MCF 10A (cell line): ENCODE results near the gene SOX6. TPM values are rescaled to one million over a fixed set of nuclear protein-coding genes. Genes with fewer than 3 reads are reported as not detected.

Source experiments
- BruUV-seq: library from RNA; stranded (reverse); fragments of 400-500 nt; replicated peaks from 2 replicates; lab custom pipeline; 2021; lab: Mats Ljungman, UMichigan
- CTCF ChIA-PET: fragments of 300-600 bp; sonication (Branson Sonifier 250); formaldehyde crosslinking; extraction: SDS; loops from one replicate; lab custom pipeline; 2021; ENCODE audit warnings: antibody characterized with exemption, inconsistent platforms; lab: Yijun Ruan, JAX
- POLR2A ChIA-PET: fragments of 300-600, 350-650 bp; sonication (Branson Sonifier 250); formaldehyde crosslinking; extraction: SDS; loops from one replicate; lab custom pipeline; 2020; ENCODE audit warnings: antibody characterized with exemption, inconsistent platforms; lab: Yijun Ruan, JAX
- DNase-seq: peaks from one replicate; pipeline ENCODE4 v3.0.0-alpha.2; 2018; ENCODE audit not compliant: unreplicated experiment
- H3K27ac Mint-ChIP-seq: one replicate; pipeline ENCODE4 v1.8.0; 2022; ENCODE audit warnings: mild to moderate bottlenecking, low read depth, mixed read lengths; ENCODE audit not compliant: unreplicated experiment
- H3K27me3 Mint-ChIP-seq: one replicate; pipeline ENCODE4 v1.8.0; 2022; ENCODE audit warnings: mixed read lengths; ENCODE audit not compliant: insufficient read depth, unreplicated experiment
- H3K36me3 Mint-ChIP-seq: one replicate; pipeline ENCODE4 v1.8.0; 2022; ENCODE audit warnings: mild to moderate bottlenecking, moderate library complexity, mixed read lengths; ENCODE audit not compliant: insufficient read depth, unreplicated experiment
- H3K4me1 Mint-ChIP-seq: one replicate; pipeline ENCODE4 v1.8.0; 2022; ENCODE audit warnings: mixed read lengths; ENCODE audit not compliant: insufficient read depth, unreplicated experiment
- H3K4me3 Mint-ChIP-seq: one replicate; pipeline ENCODE4 v1.8.0; 2022; ENCODE audit warnings: mild to moderate bottlenecking, moderate library complexity, mixed read lengths; ENCODE audit not compliant: unreplicated experiment
- H3K9me3 Mint-ChIP-seq: one replicate; pipeline ENCODE4 v1.8.0; 2022; ENCODE audit warnings: mixed read lengths; ENCODE audit not compliant: unreplicated experiment
- intact Hi-C: fragments of 100-400 bp; cut with micrococcal nuclease; formaldehyde crosslinking; loops from 2 replicates; pipeline ENCODE4 v1.14.1; 2022
- total RNA-seq: library from RNA; stranded (reverse); gene quantifications from 2 replicates; pipeline ENCODE4 v1.2.3, GENCODE V29; 2022
- TF ChIP-seq, protein P1 (sequence below): fragments of 200-600 bp; IDR thresholded peaks from one replicate; pipeline ENCODE4 v1.8.0; 2022; ENCODE audit warnings: antibody characterized with exemption, mild to moderate bottlenecking; ENCODE audit not compliant: unreplicated experiment

Gene SOX6
- total RNA-seq, 1 experiment from 2014 or later: 6.4 TPM

DNA sequence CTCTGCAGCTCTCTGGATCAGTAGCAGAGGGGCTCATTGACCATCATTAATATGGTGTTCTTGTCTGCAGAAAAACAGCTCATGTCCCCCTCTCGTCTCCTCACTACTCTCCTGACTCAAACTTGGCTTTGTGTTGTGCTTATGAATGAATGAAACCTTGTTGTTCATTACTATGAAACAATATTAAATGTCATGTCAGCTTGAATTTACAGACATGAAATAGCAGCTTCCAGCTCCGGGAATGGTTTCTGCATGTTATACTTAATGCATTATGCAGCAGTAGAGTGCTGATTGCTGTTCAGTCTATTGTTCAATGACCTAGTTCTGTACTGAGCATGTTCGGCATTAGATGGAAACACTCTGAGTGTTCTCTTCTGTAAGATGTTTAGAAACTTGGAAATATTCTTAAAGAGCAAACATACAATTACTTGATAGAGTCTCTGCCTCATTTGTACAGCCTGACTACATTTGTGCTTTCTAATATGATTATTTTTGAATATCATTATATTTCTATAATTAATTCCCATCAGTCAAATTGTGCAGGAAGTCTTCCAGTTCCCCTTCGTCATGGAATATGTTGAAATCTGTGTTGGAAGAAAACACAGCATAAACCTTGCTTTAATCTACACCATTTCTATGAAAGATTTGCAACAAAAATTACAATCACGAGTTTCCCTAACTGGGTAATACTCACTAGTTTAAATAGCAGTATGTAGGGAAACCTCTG is 340.4 kb downstream of the SOX6 start:
- Mint-ChIP-seq H3K4me1 (no peaks in the 10 kb centered on the region), H3K9me3 (no peaks in the 10 kb centered on the region), H3K36me3 (no peaks in the 10 kb centered on the region), H3K27me3 (no peaks in the 10 kb centered on the region), H3K4me3 (no peak overlapping the region), H3K27ac (no peak overlapping the region)
- no TSS peak for BruUV-seq
- CTCF ChIA-PET: no interaction called here
- POLR2A ChIA-PET: interaction anchor here (1.0 kb wide), 1 partner anchor 13 kb away, joined by 4 read pairs; no protein-coding TSS in a partner anchor
- intact Hi-C loops: no loop called here
- TF ChIP-seq, protein P1, sequence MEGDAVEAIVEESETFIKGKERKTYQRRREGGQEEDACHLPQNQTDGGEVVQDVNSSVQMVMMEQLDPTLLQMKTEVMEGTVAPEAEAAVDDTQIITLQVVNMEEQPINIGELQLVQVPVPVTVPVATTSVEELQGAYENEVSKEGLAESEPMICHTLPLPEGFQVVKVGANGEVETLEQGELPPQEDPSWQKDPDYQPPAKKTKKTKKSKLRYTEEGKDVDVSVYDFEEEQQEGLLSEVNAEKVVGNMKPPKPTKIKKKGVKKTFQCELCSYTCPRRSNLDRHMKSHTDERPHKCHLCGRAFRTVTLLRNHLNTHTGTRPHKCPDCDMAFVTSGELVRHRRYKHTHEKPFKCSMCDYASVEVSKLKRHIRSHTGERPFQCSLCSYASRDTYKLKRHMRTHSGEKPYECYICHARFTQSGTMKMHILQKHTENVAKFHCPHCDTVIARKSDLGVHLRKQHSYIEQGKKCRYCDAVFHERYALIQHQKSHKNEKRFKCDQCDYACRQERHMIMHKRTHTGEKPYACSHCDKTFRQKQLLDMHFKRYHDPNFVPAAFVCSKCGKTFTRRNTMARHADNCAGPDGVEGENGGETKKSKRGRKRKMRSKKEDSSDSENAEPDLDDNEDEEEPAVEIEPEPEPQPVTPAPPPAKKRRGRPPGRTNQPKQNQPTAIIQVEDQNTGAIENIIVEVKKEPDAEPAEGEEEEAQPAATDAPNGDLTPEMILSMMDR: no peak
- no peak for DNase-seq

DNA sequence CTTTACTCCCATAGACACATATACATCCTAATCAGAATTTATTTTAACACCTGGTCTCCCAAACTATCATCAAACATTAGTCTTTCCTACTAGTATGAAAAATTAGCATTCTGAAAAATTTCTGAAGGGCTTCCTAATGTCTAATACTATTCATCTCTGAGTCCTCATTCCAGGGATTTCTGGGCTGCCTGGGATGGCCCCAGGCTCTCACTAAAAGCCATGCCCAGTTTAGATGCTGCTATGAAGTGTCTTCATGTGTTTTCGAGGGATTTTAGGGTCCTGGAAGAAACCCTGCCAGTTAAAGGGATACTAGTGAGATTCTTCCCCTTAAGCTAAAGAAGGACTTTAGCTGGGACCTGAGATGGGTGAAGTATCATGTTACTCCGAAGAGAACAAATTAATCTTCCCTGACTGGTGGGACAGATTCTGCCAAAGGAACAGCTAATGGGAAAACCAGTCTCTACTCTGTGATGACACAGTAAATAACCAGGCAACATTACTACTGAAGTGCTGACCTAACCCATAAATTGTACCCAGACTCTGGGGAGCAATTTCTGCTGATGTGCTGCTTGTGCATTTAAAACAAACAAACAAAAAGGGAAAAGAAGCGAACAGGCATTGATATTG is 342.6 kb downstream of the SOX6 start:
- intact Hi-C loops: no loop called here

DNA sequence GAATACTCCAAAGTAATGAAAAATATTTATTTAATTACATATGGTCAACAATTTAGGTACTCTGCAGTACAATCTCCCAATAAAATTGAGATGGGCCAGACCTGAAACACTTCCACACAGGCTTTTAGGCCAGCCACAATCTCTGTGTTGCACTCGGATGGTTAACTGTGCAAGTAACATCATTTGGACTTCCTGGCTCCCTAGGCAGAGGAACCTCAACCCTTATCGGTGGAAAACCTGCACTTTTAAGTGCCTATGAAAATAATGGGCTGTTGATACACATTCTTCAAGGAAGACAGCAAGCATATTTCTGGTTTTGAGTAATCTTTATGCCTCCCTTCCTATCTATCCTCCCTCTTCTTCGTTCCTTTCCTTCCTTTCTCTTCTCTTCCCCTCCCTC is 343.1 kb downstream of the SOX6 start:
- Mint-ChIP-seq H3K9me3 (no peaks in the 10 kb centered on the region), H3K27me3 (no peaks in the 10 kb centered on the region), H3K4me3 (no peak overlapping the region), H3K27ac (no peak overlapping the region), H3K4me1 (no peaks in the 10 kb centered on the region), H3K36me3 (no peaks in the 10 kb centered on the region)
- CTCF ChIA-PET: no interaction called here
- DNase-seq: no peak
- TF ChIP-seq, protein P1: no peak
- BruUV-seq: no TSS peak
- intact Hi-C loops: no loop called here
- POLR2A ChIA-PET: no interaction called here

More for the DNA sequence above, 342.6 kb downstream of the SOX6 start:
- no peak overlapping the region for H3K27ac Mint-ChIP-seq
- BruUV-seq: no TSS peak
- CTCF ChIA-PET: no interaction called here
- no peaks in the 10 kb centered on the region for H3K4me1 Mint-ChIP-seq
- H3K9me3 Mint-ChIP-seq: no peaks in the 10 kb centered on the region
- no peaks in the 10 kb centered on the region for H3K27me3 Mint-ChIP-seq
- no peak for DNase-seq
- no peaks in the 10 kb centered on the region for H3K36me3 Mint-ChIP-seq
- TF ChIP-seq, protein P1: no peak
- POLR2A ChIA-PET: no interaction called here
- no peak overlapping the region for H3K4me3 Mint-ChIP-seq

DNA sequence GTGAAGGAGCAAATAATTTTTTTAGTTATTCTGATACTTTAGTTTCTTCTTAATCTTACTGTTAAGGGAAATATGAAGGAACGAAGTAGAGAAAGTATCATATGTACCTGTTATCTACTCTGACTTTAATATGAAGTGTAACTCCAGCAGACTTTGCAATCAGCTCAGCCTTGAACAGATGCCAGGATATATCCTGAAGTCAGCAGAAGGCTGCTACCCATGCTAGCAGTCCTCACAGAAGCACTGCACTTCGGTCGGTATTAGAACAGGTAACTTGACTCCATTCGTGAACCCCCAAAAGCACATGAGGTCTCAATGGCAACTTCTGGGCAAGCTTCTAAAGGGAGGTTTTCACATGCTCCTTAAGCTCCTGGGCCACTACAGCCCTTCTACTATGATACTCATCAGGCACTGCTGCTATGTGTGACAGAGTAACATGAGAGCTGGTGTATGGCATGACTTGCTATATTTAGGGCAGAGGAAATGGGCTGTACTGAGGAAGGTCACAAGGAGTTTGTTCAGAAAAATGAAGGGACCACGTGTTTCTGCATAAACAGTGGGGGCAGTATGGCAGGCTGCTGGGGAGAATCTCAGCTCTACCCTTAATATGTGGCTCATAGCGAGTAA is 344.1 kb downstream of the SOX6 start:
- TF ChIP-seq, protein P1: no peak
- Mint-ChIP-seq H3K36me3 (no peaks in the 10 kb centered on the region), H3K27me3 (no peaks in the 10 kb centered on the region), H3K4me3 (no peak overlapping the region), H3K4me1 (no peaks in the 10 kb centered on the region), H3K9me3 (no peaks in the 10 kb centered on the region), H3K27ac (no peak overlapping the region)
- intact Hi-C loops: no loop called here
- ChIA-PET POLR2A (interaction anchor here (0.7 kb wide), 1 partner anchor 192 kb away, joined by 3 read pairs; no protein-coding TSS in a partner anchor), CTCF (no interaction called here)
- no peak for DNase-seq
- BruUV-seq: no TSS peak
